GM12878 (cell line): ENCODE results near the gene HDDC3. TPM values are rescaled to one million over a fixed set of nuclear protein-coding genes. Genes with fewer than 3 reads are reported as not detected.

Experiments
- ATAC-seq: fragments of 200-7000 bp; cut with Tn5 transposase; 3 replicates; pipeline ENCODE4 v1.9.1; 2020; ENCODE audit warnings: mild to moderate bottlenecking, moderate library complexity
- BruUV-seq: library from RNA; stranded (reverse); fragments of 400-500 nt; replicated peaks from 2 replicates; lab custom pipeline; 2021; lab: Mats Ljungman, UMichigan
- CTCF ChIA-PET: fragments of 300-600 bp; sonication (Branson Sonifier 250); formaldehyde crosslinking; extraction: SDS; loops from one replicate; lab custom pipeline; 2021; ENCODE audit warnings: inconsistent platforms; lab: Yijun Ruan, JAX
- POLR2A ChIA-PET: fragments of 350-600 bp; formaldehyde crosslinking; extraction: SDS; loops from one replicate; lab custom pipeline; 2021; ENCODE audit warnings: inconsistent platforms; lab: Charles Lee
- RAD21 ChIA-PET: fragments of 300-600 bp; sonication (Branson Sonifier 250); formaldehyde crosslinking; loops from one replicate; lab custom pipeline; 2023; ENCODE audit warnings: antibody characterized with exemption; ENCODE audit not compliant: unreplicated experiment; lab: Charles Lee
- SMC1A ChIA-PET: fragments of 300-600 bp; sonication (Branson Sonifier 250); formaldehyde crosslinking; loops from one replicate; lab custom pipeline; 2023; ENCODE audit not compliant: unreplicated experiment, uncharacterized antibody; lab: Charles Lee
- DNase-seq: peaks from one replicate; pipeline ENCODE4 v3.0.0-alpha.2; 2011; ENCODE audit warnings: low read depth, low spot score
- FAIRE-seq: peaks from 3 replicates; lab custom pipeline; 2011; peaks lifted over from hg19 to GRCh38; lab: Jason Lieb, UNC
- H2AFZ ChIP-seq: 2 replicates; pipeline ENCODE4 v1.6.0; 2011; ENCODE audit warnings: low read depth, low read length, control low read depth; ENCODE audit not compliant: control insufficient read depth
- H3K27ac ChIP-seq: 2 replicates; pipeline ENCODE4 v1.5.1; 2011; ENCODE audit warnings: control low read depth; ENCODE audit not compliant: control insufficient read depth, insufficient read depth
- H3K27me3 ChIP-seq, 2 experiments: replicated peaks in 1 of 2; 2 replicates each; pipeline versions ENCODE4 v1.6.0 to v1.6.1; 2011; ENCODE audit warnings: low read length in 1 of 2; ENCODE audit not compliant: control insufficient read depth in 2 of 2, insufficient read depth in 2 of 2
- H3K36me3 ChIP-seq, 2 experiments: 2 replicates each; pipeline ENCODE4 v1.5.1; 2011; ENCODE audit warnings: low read length in 1 of 2; ENCODE audit not compliant: control insufficient read depth in 2 of 2, insufficient read depth in 2 of 2
- H3K4me1 ChIP-seq: 2 replicates; pipeline ENCODE4 v1.6.1; 2011; ENCODE audit warnings: mild to moderate bottlenecking, low read length, moderate library complexity, mixed read lengths; ENCODE audit not compliant: control insufficient read depth, insufficient read depth
- H3K4me2 ChIP-seq: 2 replicates; pipeline ENCODE4 v1.6.0; 2011; ENCODE audit warnings: control low read depth; ENCODE audit not compliant: control insufficient read depth, insufficient read depth
- H3K4me3 ChIP-seq: fragments of 200-600 bp; sonication (generic); 2 replicates; pipeline ENCODE4 v1.5.1; 2016
- H3K79me2 ChIP-seq: 2 replicates; pipeline ENCODE4 v1.6.0; 2011; ENCODE audit warnings: low read length; ENCODE audit not compliant: control insufficient read depth, insufficient read depth
- H3K9ac ChIP-seq: 2 replicates; pipeline ENCODE4 v1.8.0; 2011; ENCODE audit warnings: low read length, control low read depth, mixed read lengths; ENCODE audit not compliant: control insufficient read depth, insufficient read depth
- H3K9me3 ChIP-seq: replicated peaks from 3 replicates; pipeline ENCODE4 v1.5.1; 2011; ENCODE audit warnings: mild to moderate bottlenecking, low read length; ENCODE audit not compliant: control insufficient read depth, insufficient read depth
- H4K20me1 ChIP-seq: 2 replicates; pipeline ENCODE4 v1.6.0; 2011; ENCODE audit not compliant: control insufficient read depth, insufficient read depth
- BCL11A ChIP-seq: IDR thresholded peaks from 2 replicates; pipeline ENCODE4 v1.6.1; 2011; ENCODE audit warnings: low read depth, low read length
- CBX3 ChIP-seq: fragments of 200-600 bp; sonication (generic); IDR thresholded peaks from 2 replicates; pipeline ENCODE4 v1.6.1; 2016; ENCODE audit warnings: low read depth, borderline replicate concordance
- ETV6 ChIP-seq, 2 experiments: fragments of 450-650 bp in 1 of 2; IDR thresholded peaks in 1 of 2; conservative IDR thresholded peaks in 1 of 2; 2 replicates each; pipeline ENCODE4 v1.6.1; 2014; ENCODE audit warnings: antibody characterized with exemption in 1 of 2, borderline replicate concordance in 1 of 2, low read depth in 1 of 2, mild to moderate bottlenecking in 1 of 2, moderate library complexity in 1 of 2
- HDAC6 ChIP-seq: fragments of 200-600 bp; sonication (generic); IDR thresholded peaks from one replicate; pipeline ENCODE4 v1.8.0; 2017; ENCODE audit warnings: antibody characterized with exemption; ENCODE audit not compliant: unreplicated experiment
- IRF3 ChIP-seq: fragments of 450-650 bp; IDR thresholded peaks from 2 replicates; pipeline ENCODE4 v1.6.1; 2014; ENCODE audit warnings: mild to moderate bottlenecking
- KDM1A ChIP-seq: fragments of 200-600 bp; sonication (generic); IDR thresholded peaks from 2 replicates; pipeline ENCODE4 v1.6.1; 2016; ENCODE audit warnings: borderline replicate concordance
- MXI1 ChIP-seq: fragments of 150-350 bp; IDR thresholded peaks from 2 replicates; pipeline ENCODE4 v1.6.1; 2011; ENCODE audit warnings: low read depth, mild to moderate bottlenecking, inconsistent platforms, low read length, improper control_type of control experiment
- NR2F1 ChIP-seq: fragments of 450-650 bp; conservative IDR thresholded peaks from 2 replicates; pipeline ENCODE4 v1.6.1; 2017; ENCODE audit warnings: mild to moderate bottlenecking
- RBBP5 ChIP-seq: fragments of 200-600 bp; sonication (generic); conservative IDR thresholded peaks from 2 replicates; pipeline ENCODE4 v1.6.1; 2016
- SMC3 ChIP-seq: IDR thresholded peaks from 2 replicates; pipeline ENCODE4 v1.6.1; 2011; ENCODE audit warnings: low read length, improper control_type of control experiment, borderline replicate concordance
- SUPT20H ChIP-seq: IDR thresholded peaks from 2 replicates; pipeline ENCODE4 v1.6.1; 2011; ENCODE audit warnings: low read depth, mild to moderate bottlenecking, low read length, moderate library complexity, borderline replicate concordance; ENCODE audit not compliant: control insufficient read depth
- TAF1 ChIP-seq: IDR thresholded peaks from 2 replicates; pipeline ENCODE4 v1.6.1; 2011; ENCODE audit warnings: mild to moderate bottlenecking, low read depth, low read length, borderline replicate concordance
- TCF3 ChIP-seq: IDR thresholded peaks from 2 replicates; pipeline ENCODE4 v1.6.1; 2012; ENCODE audit warnings: low read depth, mild to moderate bottlenecking, low read length, borderline replicate concordance; ENCODE audit not compliant: insufficient read depth
- TCF7 ChIP-seq: IDR thresholded peaks from 2 replicates; pipeline ENCODE4 v1.6.1; 2014; ENCODE audit warnings: antibody characterized with exemption, borderline replicate concordance
- WRNIP1 ChIP-seq: IDR thresholded peaks from 2 replicates; pipeline ENCODE4 v1.6.1; 2011; ENCODE audit warnings: low read depth, low read length, improper control_type of control experiment, borderline replicate concordance
- WGBS: methylation state at CpG from one replicate; pipeline ENCODE4 v1.1.6; 2016; ENCODE audit warnings: low lambda C conversion rate; ENCODE audit not compliant: insufficient replicate concordance, insufficient coverage; ENCODE audit errors: missing lambda C conversion rate; 5-methylcytosine and 5-hydroxymethylcytosine counted together
- in situ Hi-C: fragments of 300-500 bp; cut with MboI; formaldehyde crosslinking; loops from 9 replicates; pipeline ENCODE4 v1.14.3; 2018; ENCODE audit warnings: mixed read lengths
- intact Hi-C: fragments of 100-400 bp; cut with micrococcal nuclease; formaldehyde crosslinking; loops from one replicate; pipeline ENCODE4 v1.14.2; 2022; ENCODE audit not compliant: unreplicated experiment
- polyA plus RNA-seq, 11 experiments: library from polyadenylated mRNA; depleted of rRNA in 4 of 11; unstranded in 6 of 11; stranded (reverse) in 5 of 11; fragments of >200 nt; fragmentation: Nextera tagmentation in 4 of 11; fragmentation: Illumina TruSeq in 1 of 11; extraction: Ambion mirVana in 4 of 11; extraction: Trizol in 1 of 11; gene quantifications; 1 replicate in 1 of 11; 2 replicates in 10 of 11; pipeline versions ENCODE4 v1.2.1 to v1.2.3, GENCODE V29; 2011 to 2016; ENCODE audit warnings: inconsistent platforms in 2 of 11, missing spikeins in 2 of 11, low read depth in 1 of 11
- total RNA-seq, 4 experiments: library from RNA; depleted of rRNA in 3 of 4; stranded (reverse); fragments of >200 nt in 3 of 4; fragmentation: Illumina TruSeq in 1 of 4; extraction: Trizol in 1 of 4; gene quantifications; 2 replicates each; pipeline versions ENCODE4 v1.2.1 to v1.2.3, GENCODE V29; 2013 to 2021
- TF ChIP-seq, protein P1 (sequence below): fragments of 450-650 bp; IDR thresholded peaks from 2 replicates; pipeline ENCODE4 v1.6.1; 2017; ENCODE audit warnings: borderline replicate concordance

Gene HDDC3
- total and polyA plus RNA-seq, 10 of the 15 experiments (the other 5 are each of a cell fraction or from before 2014, with no cell fraction given) = 5.6 to 39.5 (median 23.0) TPM

GRCh38 chr15:90939756-90940155 is 7.4 kb upstream of the HDDC3 start:
- Histone ChIP-seq H4K20me1 (no peaks in the 10 kb centered on the region; the same call in 1 of the 2 replicates), H3K9ac (no peak overlapping the region), H3K79me2 (peaks cover 14% of the 10 kb centered on the region), H3K27me3 (no peaks in the 10 kb centered on the region), H3K9me3 (no peaks in the 10 kb centered on the region), H3K4me3 (no peak overlapping the region), H3K36me3 (peaks cover 9 to 28% of the 10 kb centered on the region in 2 experiments), H2AFZ (no peak overlapping the region), H3K4me1 (peaks cover 9% of the 10 kb centered on the region), H3K27ac (no peak overlapping the region), H3K4me2 (no peak overlapping the region)
- ChIA-PET SMC1A (no interaction called here), POLR2A (interaction anchor here (0.5 to 0.7 kb wide), 2 partner anchors 15 to 302 kb away, joined by 3 read pairs; partner anchors contain the start of gene RCCD1), RAD21 (interaction anchor here (0.9 to 1.0 kb wide), 2 partner anchors 17 kb away, joined by 3 read pairs; no protein-coding TSS in a partner anchor), CTCF (no interaction called here)
- 90% methylated on average over 7 of the region's 7 CpGs for WGBS
- intact Hi-C loops = loop anchor here (10.0 kb wide), 1 partner anchor 85 kb away; no protein-coding TSS in a partner anchor
- in situ Hi-C loops = no loop called here
- TF ChIP-seq SMC3 = no peak
- TF ChIP-seq NR2F1 = no peak
- TF ChIP-seq TCF7 = no peak
- no peak for TF ChIP-seq KDM1A
- TF ChIP-seq HDAC6 = no peak
- TF ChIP-seq CBX3 = no peak
- TF ChIP-seq RBBP5 = no peak
- no peak for TF ChIP-seq MXI1
- ATAC-seq = no peak
- BruUV-seq = no TSS peak
- DNase-seq = no peak
- FAIRE-seq = no peak

GRCh38 chr15:90938261-90938660 is 5.9 kb upstream of the HDDC3 start:
- H3K27ac ChIP-seq = no peak overlapping the region
- TSS peak; percentile 8 for BruUV-seq
- no peaks in the 10 kb centered on the region for H3K9me3 ChIP-seq
- H3K4me1 ChIP-seq = peaks cover 18% of the 10 kb centered on the region
- in situ Hi-C loops (no loop called here), intact Hi-C loops (loop anchor here (10.0 kb wide), 1 partner anchor 83 kb away; no protein-coding TSS in a partner anchor)
- no peak for DNase-seq
- 96% methylated on average over 5 of the region's 5 CpGs for WGBS
- no peak overlapping the region for H3K4me2 ChIP-seq
- ChIA-PET CTCF (interaction anchor here (0.8 to 18.1 kb wide), 3 partner anchors 38 to 618 kb away, joined by 3 to 480 read pairs (median 3); partner anchors contain the start of gene MAN2A2), SMC1A (interaction anchor here (0.8 to 1.7 kb wide), 3 partner anchors 10 to 111 kb away, joined by 3 to 4 read pairs (median 3); no protein-coding TSS in a partner anchor), RAD21 (no interaction called here), POLR2A (no interaction called here)
- no peak for FAIRE-seq
- H3K9ac ChIP-seq = no peak overlapping the region
- no peaks in the 10 kb centered on the region; the same call in 1 of the 2 replicates for H4K20me1 ChIP-seq
- ATAC-seq = no peak
- H3K36me3 ChIP-seq = peaks cover 7 to 22% of the 10 kb centered on the region in 2 experiments; a peak in 3 of 4 replicates
- H3K27me3 ChIP-seq = no peaks in the 10 kb centered on the region
- H2AFZ ChIP-seq = no peak overlapping the region
- no peak overlapping the region for H3K4me3 ChIP-seq
- peaks cover 14% of the 10 kb centered on the region for H3K79me2 ChIP-seq
- TF ChIP-seq BCL11A = no peak
- no peak for TF ChIP-seq SUPT20H
- TF ChIP-seq ETV6 (conservative IDR thresholded peaks at IDR 0.05 in 1 of 2, IDR thresholded peaks at IDR 0.05 in 1 of 2; ENCODE audit: borderline replicate concordance in 1 of 2, low read depth in 1 of 2) = no peak
- no peak for TF ChIP-seq KDM1A
- TF ChIP-seq, protein P1, sequence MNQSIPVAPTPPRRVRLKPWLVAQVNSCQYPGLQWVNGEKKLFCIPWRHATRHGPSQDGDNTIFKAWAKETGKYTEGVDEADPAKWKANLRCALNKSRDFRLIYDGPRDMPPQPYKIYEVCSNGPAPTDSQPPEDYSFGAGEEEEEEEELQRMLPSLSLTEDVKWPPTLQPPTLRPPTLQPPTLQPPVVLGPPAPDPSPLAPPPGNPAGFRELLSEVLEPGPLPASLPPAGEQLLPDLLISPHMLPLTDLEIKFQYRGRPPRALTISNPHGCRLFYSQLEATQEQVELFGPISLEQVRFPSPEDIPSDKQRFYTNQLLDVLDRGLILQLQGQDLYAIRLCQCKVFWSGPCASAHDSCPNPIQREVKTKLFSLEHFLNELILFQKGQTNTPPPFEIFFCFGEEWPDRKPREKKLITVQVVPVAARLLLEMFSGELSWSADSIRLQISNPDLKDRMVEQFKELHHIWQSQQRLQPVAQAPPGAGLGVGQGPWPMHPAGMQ = no peak
- no peak for TF ChIP-seq TCF3
- TF ChIP-seq WRNIP1 = no peak
- no peak for TF ChIP-seq IRF3
- TF ChIP-seq TAF1 = no peak
